Mucosa of stomach (tissue), 1 donor: ENCODE results near the gene MLLT11.
"Not testable (repeated sequence)": the region's sequence is repeated elsewhere in the genome, so short reads cannot be mapped to it uniquely, and the experiment has no call there.

Experiments used
- H3K27me3 ChIP-seq: one replicate; pipeline ENCODE4 v1.7.0; 2013; ENCODE audit warnings: mild to moderate bottlenecking, low read length; ENCODE audit not compliant: control insufficient read depth, insufficient read depth
- H3K36me3 ChIP-seq: one replicate; pipeline ENCODE4 v1.7.0; 2013; ENCODE audit warnings: low read length; ENCODE audit not compliant: control insufficient read depth, insufficient read depth
- H3K4me1 ChIP-seq: one replicate; pipeline ENCODE4 v1.7.0; 2013; ENCODE audit warnings: mild to moderate bottlenecking, low read length; ENCODE audit not compliant: control insufficient read depth, insufficient read depth
- H3K4me3 ChIP-seq: one replicate; pipeline ENCODE4 v1.7.0; 2013; ENCODE audit warnings: low read length
- H3K9ac ChIP-seq: one replicate; pipeline ENCODE4 v1.7.0; 2013; ENCODE audit warnings: mild to moderate bottlenecking, low read length, moderate library complexity
- H3K9me3 ChIP-seq: one replicate; pipeline ENCODE4 v1.7.0; 2013; ENCODE audit warnings: mild to moderate bottlenecking, low read length, moderate library complexity; ENCODE audit not compliant: control insufficient read depth
- donor health status: Pancreatic carcinoma.

MLLT11 gene

DNA sequence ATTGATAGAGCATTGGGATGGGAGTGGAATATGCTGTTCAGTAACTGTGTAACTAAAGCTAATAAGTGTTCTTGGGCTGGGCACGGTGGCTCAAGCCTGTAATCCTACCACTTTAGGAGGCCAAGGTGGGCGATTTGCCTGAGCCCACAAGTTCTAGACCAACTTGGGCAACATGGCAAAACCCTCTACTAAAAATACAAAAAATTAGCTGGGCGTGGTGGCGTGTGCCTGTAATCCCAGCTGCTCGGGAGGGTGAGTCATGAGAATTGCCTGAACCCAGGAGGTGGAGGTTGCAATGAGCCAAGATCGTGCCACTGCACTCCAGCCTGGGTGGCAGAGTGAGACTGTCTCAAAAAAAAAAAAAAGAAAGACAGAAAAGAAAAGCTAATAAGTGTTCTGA, 37.2 kb downstream of the MLLT11 start:
- H3K27me3 ChIP-seq, H3K36me3 ChIP-seq, H3K9me3 ChIP-seq, H3K9ac ChIP-seq, H3K4me3 ChIP-seq, H3K4me1 ChIP-seq: not testable (repeated sequence)

GRCh38 chr1:151098126-151098525, 37.9 kb downstream of the MLLT11 start:
- Histone ChIP-seq H3K4me1 (no peaks in the 10 kb centered on the region), H3K36me3 (no peaks in the 10 kb centered on the region), H3K4me3 (no peak overlapping the region), H3K9me3 (no peaks in the 10 kb centered on the region), H3K9ac (no peak overlapping the region), H3K27me3 (no peaks in the 10 kb centered on the region)

- Histone ChIP-seq H3K27me3 (no peaks in the 10 kb centered on the region), H3K36me3 (no peaks in the 10 kb centered on the region), H3K9me3 (no peaks in the 10 kb centered on the region), H3K4me1 (no peaks in the 10 kb centered on the region), H3K4me3 (no peak overlapping the region), H3K9ac (no peak overlapping the region)
Observed at GRCh38 chr1:151104630-151105029, 44.4 kb downstream of the MLLT11 start.

- Histone ChIP-seq H3K9me3 (no peaks in the 10 kb centered on the region), H3K36me3 (no peaks in the 10 kb centered on the region), H3K9ac (no peak overlapping the region)
Observed at GRCh38 chr1:151106894-151107293, 46.7 kb downstream of the MLLT11 start.

DNA sequence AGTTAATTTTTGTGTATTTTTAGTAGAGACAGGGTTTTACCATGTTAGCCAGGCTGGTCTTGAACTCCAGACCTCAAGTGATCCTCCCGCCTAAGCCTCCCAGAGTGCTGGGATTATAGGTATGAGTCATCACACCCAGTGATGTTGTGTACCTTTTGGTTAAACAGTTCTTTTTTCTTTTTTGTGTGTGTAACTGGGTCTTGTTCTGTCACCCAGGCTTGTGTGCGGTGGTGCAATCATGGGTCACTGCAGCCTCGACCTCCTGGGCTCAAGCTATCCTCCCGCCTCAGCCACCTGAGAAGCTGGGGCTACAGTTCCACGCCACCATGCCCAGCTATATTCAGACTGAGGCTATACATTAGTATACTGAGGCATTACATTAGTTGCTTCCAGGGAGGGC, 48.1 kb downstream of the MLLT11 start:
- no peak overlapping the region for H3K4me3 ChIP-seq
- H3K27me3 ChIP-seq = no peaks in the 10 kb centered on the region
- H3K9me3 ChIP-seq = no peaks in the 10 kb centered on the region
- H3K36me3 ChIP-seq = no peaks in the 10 kb centered on the region
- H3K4me1 ChIP-seq = no peaks in the 10 kb centered on the region
- H3K9ac ChIP-seq = no peak overlapping the region

More at GRCh38 chr1:151106894-151107293, 46.7 kb downstream of the MLLT11 start:
- Histone ChIP-seq H3K4me3 (no peak overlapping the region), H3K4me1 (no peaks in the 10 kb centered on the region), H3K27me3 (no peaks in the 10 kb centered on the region)

DNA sequence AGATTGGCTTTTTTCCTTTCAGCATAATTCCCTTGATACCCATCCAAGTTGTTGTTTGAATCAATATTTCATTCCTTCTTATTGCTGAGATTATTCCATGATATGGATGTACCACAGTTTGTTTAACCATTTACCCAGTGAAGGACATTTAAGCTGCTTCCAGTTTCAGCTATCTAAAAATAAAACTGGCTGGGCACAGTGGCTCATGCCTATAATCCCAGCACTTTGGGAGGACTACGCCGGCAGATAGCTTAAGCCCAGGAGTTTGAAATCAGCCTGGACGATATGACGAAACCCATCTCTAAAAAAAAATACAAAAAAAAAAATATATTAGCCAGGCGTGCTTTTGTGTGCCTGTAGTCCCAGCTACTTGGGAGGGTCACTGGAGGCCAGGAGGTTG, 53.7 kb downstream of the MLLT11 start:
- Histone ChIP-seq H3K27me3 (no peaks in the 10 kb centered on the region), H3K4me1 (no peaks in the 10 kb centered on the region), H3K36me3 (no peaks in the 10 kb centered on the region), H3K4me3 (no peak overlapping the region), H3K9ac (no peak overlapping the region), H3K9me3 (no peaks in the 10 kb centered on the region)
